IMR-90 (cell line): ENCODE results near the gene ATP2B2.

Experiments used
- RAD21 ChIP-seq: IDR thresholded peaks from 2 replicates; pipeline ENCODE4 v1.6.1; 2012; ENCODE audit warnings: low read length, improper control_type of control experiment
- RFX5 ChIP-seq: IDR thresholded peaks from 2 replicates; pipeline ENCODE4 v1.8.0; 2012; ENCODE audit warnings: low read depth, mild to moderate bottlenecking, low read length, moderate library complexity
- SMC3 ChIP-seq: fragments of 150-350 bp; IDR thresholded peaks from 2 replicates; pipeline ENCODE4 v1.6.1; 2016; ENCODE audit warnings: low read depth, mild to moderate bottlenecking, antibody characterized with exemption, low read length, moderate library complexity
- TF ChIP-seq, protein P1 (sequence below): conservative IDR thresholded peaks from 2 replicates; pipeline ENCODE4 v1.5.1; 2012; ENCODE audit warnings: mild to moderate bottlenecking, low read depth, low read length, improper control_type of control experiment
- TF ChIP-seq, protein P2 (sequence below): fragments of 150-350 bp; IDR thresholded peaks from 2 replicates; pipeline ENCODE4 v1.6.1; 2017; ENCODE audit warnings: mild to moderate bottlenecking, antibody characterized with exemption, low read length, low read depth

DNA sequence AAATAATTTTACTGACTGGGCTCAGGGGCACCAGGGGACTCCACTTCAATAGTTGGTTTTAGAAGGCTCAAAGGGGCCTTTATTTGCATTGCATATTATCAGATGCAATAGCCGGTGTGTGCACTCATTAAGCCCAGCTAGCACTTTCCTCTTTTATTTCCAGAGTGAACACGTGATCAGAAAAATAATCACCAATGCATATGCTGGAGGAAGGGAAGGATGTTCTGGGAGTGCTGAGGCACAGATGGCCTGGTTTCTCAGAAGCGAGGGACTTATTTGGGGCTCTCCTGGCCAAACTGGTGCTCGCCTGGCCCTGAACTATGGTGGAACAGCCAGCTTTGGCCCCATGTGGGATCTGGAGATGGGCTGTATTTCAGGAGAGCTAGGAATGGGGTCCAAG is 124.0 kb downstream of the ATP2B2 start:
- TF ChIP-seq, protein P1, sequence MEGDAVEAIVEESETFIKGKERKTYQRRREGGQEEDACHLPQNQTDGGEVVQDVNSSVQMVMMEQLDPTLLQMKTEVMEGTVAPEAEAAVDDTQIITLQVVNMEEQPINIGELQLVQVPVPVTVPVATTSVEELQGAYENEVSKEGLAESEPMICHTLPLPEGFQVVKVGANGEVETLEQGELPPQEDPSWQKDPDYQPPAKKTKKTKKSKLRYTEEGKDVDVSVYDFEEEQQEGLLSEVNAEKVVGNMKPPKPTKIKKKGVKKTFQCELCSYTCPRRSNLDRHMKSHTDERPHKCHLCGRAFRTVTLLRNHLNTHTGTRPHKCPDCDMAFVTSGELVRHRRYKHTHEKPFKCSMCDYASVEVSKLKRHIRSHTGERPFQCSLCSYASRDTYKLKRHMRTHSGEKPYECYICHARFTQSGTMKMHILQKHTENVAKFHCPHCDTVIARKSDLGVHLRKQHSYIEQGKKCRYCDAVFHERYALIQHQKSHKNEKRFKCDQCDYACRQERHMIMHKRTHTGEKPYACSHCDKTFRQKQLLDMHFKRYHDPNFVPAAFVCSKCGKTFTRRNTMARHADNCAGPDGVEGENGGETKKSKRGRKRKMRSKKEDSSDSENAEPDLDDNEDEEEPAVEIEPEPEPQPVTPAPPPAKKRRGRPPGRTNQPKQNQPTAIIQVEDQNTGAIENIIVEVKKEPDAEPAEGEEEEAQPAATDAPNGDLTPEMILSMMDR = no peak
- TF ChIP-seq RAD21 = no peak
- no peak for TF ChIP-seq SMC3
- no peak for TF ChIP-seq RFX5
- TF ChIP-seq, protein P2, sequence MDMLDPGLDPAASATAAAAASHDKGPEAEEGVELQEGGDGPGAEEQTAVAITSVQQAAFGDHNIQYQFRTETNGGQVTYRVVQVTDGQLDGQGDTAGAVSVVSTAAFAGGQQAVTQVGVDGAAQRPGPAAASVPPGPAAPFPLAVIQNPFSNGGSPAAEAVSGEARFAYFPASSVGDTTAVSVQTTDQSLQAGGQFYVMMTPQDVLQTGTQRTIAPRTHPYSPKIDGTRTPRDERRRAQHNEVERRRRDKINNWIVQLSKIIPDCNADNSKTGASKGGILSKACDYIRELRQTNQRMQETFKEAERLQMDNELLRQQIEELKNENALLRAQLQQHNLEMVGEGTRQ = no peak
